SKM-1 treated with dmso at 0.1 percent for 144 hours (cell line): Measurements from ENCODE around the gene PTPRN2.
"Not testable (repeated sequence)": the region's sequence is repeated elsewhere in the genome, so short reads cannot be mapped to it uniquely, and the experiment has no call there.

Experiments
- DNase-seq: peaks from one replicate; lab custom pipeline; 2025; ENCODE audit not compliant: unreplicated experiment; lab: John Stamatoyannopoulos, UW

Gene PTPRN2

DNA sequence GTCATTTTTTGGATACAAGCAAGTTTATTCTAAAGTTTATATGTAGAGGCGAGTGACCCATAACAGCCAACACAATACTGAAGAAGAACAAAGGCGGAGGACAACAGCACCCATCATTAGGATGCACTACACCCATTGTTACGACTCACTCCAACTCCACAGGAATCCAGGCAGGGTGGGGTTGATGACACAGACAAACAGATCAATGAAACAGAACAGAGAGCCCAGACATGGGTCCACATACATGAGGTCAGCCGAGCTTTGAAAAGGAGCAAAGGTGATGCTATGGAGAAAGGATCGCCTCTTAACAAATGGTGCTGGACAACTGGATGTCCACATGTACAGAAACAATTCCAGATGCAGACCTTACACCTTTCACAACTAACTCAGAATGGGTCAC lies 426.4 kb downstream of the PTPRN2 start:
- no peak for DNase-seq

DNA sequence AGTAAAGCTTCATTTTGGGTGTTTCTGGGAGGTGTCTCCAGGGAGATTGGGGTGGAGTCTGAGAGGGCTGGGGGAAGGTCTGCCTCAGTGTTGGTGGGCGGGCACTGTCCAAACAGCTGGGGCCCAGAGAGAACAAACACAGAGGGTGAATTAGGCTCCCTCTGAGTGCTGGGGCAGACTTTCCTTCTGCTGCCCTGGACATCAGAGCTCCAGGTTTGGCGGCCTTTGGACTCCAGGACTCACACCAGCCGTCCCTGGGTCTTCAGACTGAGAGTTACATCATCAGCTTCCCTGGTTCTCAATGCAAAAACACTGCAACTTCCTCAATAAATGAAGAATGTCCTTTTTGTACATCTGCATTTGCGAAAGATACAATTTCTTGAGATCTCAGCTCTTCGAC lies 427.4 kb downstream of the PTPRN2 start:
- no peak for DNase-seq

DNA sequence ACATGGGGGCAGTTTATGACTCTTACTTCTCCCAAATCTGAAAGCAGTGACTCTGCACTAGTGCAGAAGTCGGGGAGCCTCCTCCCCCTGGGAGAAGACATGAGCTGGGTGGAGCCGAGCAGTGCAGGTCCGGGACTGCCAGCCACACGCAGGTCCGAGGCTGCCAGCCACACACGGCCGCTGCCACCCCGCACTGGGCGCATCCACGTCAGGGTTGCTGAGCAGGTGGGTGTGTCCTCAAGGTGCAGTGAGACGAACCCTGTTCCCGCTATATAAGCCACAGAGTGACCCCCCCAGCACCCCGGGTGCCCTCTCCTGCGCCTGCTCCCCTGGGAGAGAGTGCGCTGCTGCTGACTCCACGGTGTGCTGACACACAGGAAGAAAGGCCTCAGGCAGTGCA lies 430.2 kb downstream of the PTPRN2 start:
- no peak for DNase-seq

DNA sequence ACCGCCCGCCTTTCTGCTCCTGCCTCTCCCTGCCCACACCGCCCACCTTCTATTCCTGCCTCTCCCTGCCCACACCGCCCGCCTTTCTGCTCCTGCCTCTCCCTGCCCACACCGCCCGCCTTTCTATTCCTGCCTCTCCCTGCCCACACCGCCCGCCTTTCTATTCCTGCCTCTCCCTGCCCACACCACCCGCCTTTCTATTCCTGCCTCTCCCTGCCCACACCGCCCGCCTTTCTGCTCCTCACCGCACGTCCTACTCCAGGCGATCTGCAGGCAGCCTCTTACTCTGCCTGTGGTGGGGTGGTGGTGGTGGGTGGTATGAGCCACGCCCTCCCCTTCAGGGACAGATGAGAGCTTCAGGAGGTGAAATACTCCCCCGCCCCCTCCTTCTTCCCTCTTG lies 436.4 kb downstream of the PTPRN2 start:
- DNase-seq: not testable (repeated sequence)

DNA sequence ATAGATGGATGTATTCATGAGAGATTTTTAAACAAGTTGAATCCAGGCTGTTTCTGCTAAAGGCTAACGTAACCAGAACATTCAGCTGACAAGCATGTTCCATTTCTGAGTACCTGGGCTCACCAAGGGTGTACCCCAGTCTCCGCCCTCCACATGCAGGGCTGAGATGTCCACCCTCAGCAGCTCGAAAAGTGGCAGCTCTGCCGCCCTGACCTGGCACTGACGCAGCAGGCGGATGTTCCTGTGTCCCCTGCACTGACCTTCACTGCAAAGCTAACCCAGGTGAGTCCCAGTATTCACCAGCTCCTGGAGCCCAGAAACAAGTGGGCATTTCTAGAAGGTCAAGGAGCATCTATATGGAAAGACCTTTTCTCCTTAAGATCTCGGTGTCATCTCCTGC lies 437.4 kb downstream of the PTPRN2 start:
- no peak for DNase-seq

DNA sequence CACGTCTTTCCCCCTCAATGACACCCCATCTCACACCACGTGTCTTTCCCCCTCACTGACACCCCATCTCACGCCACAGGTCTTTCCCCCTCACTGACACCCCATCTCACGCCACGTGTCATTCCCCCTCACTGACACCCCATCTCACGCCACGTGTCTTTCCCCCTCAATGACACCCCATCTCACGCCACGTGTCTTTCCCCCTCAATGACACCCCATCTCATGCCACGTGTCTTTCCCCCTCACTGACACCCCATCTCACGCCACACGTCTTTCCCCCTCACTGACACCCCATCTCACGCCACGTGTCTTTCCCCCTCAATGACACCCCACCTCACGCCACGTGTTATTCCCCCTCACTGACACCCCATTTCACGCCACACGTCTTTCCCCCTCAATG lies 440.2 kb downstream of the PTPRN2 start:
- DNase-seq: not testable (repeated sequence)

DNA sequence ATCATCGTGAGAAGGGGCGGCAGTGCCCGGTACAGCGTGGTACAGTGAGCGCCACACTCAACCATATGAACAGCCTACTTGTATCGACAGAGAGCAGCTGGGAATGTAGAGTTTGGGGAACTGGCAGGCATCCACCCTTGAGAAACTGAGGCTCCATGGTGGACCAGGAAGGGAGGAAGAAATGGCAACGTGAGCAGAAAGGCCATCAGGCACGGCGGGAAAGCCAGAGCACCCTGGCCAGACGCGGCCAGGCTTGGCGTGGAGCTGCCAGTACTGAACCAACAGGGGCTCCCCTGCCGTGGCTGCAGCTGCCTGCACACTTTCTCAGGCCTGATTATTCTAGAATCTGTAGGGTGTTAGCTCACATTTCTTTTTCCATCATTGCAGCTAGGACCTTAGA lies 442.3 kb downstream of the PTPRN2 start:
- DNase-seq: no peak

DNA sequence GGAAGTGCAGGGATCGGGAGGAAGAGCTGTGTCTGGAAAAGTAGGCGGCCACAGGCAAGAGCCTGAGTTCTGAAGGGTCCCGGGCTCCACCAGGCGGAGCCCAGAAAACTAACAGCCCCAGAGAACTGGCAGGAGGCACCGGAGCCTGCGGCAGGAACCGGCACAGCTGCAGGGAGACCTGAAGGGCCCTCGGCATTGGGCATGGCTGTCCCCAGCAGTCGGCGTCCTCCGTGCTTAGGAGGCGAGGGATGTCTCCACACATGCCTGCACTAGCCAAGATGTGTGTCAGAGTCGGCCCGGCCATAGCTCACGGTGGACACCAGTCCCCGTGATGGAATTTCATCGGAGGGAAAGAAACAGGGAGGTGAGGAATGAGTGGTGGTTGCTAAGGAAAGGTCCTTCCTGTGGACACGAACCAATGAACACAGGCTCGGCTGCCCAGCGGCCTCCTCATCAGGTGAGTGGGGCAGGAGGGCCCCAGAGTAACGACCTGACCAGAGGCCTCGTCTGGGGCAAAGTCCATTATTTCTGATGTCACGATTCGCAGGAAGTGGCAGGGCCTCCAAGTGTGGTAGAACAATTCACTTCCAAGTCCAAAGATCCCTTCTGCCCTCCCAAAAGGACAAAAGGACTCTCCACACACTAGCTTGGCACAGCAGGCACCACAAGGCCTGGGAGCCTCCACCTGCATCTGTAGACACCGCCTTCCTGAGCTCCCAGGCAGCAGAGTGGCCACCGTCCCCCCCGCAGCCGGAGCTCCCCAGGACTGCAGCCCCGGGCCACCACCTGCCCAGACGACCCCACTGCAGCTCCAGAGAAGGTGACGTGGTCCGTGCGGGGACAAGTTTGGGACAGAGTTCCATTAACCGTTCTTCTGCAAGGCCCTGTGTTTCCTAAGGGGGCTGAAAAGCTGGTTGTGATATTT lies 444.2 kb downstream of the PTPRN2 start:
- no peak for DNase-seq

DNA sequence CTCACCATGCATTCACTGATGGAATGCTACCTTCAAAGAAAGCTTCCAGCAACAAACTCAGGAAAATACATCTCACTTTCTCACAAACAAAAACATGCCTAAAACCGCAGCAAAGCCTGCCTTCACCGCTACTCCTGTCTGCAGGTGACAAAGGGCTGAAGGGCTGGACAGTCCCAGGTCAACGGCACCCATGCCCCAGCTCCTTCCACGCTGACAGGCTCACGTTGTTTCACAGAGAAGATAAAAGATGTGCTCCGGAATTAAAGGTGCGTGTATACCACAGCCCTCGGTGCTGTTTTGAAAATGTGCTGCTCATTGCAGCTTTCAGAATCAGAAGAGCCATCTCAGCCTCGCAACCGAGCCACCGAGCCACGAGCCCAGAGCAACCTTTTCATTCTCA lies 445.0 kb downstream of the PTPRN2 start:
- DNase-seq: no peak

DNA sequence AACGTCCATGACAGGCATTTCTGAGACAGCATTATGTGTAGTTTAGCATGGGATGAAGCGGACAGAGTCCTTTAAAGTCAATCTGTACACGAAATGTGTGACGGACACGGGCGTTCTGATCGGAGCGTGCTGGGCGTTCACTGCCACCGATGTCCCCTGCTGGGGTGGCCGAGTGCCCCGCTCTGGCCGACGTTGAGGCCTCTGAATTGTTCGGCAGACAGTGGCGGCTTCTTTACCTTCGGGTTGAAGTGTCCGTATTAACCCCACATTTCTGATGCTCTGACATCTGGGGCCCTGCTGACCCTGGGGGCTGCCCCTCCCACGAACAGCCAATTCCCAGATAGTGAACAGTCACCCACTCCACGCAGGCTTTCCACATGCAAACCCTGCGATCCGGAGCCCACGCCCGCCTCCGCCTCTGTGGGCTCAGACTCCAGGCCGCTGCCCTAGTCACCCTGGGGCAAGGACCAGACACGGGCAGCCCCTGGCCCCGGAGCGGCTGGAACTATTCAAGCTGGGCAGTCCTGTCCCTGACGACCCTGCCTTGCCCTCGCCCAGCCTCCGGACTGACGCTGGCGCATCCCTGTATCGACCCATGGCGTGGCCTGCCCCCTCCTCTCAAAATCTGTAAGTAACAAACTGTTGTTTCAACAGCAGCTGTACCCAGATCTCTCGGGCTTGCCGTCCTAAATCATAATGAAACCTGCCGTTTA lies 445.7 kb downstream of the PTPRN2 start:
- no peak for DNase-seq

DNA sequence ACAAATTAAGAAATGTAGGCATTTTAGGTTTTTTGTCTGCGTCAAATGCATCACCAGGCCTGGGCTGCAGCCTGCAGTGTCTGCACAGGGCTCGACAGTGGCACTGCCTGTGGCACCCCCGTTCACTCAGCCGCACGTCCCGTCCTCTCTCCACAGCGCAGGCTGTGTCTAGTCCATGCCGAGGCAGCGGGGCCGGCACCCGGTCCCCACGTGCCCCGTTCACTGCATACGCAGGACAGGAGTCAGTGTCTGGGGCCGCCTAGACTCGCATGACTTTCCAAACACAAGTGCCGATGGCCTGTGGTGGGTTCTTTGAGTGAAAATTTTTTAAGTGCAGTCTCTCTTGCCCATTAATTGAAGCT lies 446.4 kb downstream of the PTPRN2 start:
- DNase-seq: no peak

DNA sequence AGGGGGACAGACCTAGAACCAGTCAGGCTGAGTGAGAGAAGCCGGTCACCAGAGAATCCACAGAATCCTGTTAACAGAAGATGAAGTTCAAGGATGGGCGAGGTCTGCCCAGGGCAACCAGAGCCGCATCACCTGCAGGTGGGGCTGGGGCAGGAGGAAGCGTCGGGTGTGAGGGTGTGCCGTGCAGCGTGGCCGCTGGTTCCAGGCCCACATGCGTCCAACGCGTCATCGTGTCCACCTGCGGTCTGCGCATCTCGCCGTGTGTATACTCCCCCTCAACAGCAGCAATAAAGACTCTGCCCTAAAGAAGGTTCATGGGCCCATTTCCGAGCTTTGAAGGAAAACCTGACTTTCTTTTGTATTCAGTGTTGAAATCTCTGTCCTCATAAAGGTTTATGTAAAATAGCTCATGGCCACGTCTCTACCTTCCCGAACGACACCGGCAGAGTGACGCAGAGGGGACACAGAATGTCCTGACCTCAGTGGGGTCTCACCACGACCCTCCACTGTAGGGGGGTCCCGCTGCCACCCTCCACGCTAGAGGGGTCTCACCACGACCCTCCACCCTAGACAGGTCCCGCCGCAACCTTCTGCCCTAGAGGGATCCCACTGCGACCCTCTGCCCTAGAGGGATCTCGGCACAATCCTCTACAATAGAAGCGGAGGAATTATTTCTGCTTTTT lies 446.9 kb downstream of the PTPRN2 start:
- no peak for DNase-seq

DNA sequence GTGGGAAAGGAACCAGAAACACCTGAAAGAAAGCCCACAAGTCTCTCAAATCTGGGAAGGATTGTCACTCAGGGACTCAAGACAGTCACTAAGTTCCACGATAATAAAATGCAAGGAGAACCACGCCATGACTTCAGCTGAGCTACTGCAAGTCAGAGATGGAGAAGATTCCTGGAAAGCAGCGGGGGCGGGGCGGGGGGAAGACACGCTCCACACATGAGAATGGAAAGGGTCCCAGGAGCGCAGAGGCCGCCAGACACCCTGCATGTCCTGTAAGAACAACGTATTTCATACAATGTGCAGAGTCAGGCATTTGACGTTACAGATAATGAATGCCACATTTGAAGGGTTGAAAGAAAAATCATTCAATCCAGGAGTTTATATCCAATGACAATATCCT lies 448.1 kb downstream of the PTPRN2 start:
- no peak for DNase-seq

DNA sequence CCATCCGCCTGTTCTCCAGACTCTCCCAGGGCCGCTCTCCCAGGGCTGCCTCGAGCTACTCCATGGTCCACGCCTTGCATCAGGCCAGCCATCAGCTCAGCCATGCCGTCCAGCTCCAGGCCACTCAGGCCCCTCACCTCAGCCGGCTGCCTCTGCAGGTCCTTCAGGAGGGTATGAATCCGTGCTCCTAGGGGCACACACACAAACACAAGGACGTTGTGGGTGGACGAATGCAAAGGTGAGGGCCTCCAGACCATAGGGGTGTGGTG lies 449.4 kb downstream of the PTPRN2 start:
- DNase-seq: no peak

DNA sequence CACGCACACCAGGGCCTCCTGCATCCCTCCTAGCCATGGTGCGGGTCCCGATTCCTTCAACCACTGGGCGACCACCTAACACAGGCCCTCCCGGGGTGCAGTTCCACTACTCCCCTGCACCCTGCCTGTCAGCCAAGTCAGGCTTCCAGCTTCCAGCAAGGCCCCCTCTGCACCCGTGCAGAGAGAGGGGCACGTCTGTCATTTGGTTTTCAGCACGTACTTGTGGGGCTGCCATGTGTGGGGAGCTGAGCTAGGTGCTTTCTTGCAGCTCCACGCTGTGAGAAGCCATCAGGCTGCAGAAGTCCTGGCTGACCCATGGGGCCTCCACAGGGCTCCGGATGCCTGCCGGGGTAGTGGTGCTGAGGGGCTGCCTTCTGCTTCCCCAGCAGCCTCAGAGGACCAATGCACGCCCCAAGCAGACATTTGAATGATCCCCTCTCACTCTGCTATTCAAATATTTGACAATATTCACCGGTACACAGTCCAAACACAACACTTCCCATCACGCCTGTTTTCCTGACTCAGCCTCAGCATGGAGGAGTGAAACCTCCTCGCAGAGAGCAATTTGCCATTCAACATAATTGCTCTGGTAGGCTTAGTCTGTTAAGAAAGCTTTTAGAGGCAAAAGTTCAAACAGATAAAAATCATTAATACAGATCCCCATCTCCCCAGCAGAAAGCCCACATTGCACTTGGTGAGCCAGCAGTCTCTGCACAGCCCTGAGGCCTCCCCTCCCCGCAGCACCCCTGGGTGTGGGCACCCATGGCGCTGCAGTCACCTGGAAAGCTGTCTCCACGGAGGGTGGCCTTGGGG lies 449.9 kb downstream of the PTPRN2 start:
- no peak for DNase-seq

DNA sequence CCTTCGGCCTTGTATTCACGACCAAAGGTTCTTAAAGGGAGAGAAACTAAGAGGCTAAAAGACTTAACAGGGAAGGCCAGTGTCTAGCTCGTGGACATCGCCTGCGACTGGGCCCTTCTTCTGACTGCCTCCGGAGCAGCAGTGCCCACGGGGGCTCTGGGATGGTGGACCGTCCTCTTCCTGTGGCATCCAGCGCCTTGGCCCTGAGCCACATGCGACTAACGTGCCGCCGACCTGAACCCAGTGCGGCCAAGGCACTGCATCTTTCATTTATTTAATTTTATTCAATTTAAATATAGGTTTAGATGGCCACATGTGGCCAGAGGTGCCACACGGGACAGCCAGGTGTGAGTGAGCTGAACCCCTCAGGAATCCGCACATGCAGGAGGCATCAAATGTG lies 451.7 kb downstream of the PTPRN2 start:
- no peak for DNase-seq

DNA sequence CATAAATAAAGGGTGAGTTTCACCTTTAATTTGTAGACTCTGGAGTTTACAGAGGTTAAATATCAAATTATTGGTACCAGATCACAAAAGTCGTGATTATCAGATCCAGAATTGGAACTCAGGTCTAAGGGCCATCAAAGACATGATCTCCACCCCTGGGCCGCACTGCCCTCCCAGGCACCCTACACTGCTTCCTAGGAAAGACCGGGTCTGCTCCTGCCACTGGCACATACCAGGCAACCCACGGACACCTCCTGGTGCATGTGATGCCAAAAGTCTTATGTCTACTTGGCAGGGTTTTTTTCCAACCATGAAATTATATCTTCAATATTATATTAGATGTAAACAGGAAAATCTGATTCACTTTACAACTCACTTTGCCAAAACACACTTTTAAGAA lies 452.8 kb downstream of the PTPRN2 start:
- no peak for DNase-seq

DNA sequence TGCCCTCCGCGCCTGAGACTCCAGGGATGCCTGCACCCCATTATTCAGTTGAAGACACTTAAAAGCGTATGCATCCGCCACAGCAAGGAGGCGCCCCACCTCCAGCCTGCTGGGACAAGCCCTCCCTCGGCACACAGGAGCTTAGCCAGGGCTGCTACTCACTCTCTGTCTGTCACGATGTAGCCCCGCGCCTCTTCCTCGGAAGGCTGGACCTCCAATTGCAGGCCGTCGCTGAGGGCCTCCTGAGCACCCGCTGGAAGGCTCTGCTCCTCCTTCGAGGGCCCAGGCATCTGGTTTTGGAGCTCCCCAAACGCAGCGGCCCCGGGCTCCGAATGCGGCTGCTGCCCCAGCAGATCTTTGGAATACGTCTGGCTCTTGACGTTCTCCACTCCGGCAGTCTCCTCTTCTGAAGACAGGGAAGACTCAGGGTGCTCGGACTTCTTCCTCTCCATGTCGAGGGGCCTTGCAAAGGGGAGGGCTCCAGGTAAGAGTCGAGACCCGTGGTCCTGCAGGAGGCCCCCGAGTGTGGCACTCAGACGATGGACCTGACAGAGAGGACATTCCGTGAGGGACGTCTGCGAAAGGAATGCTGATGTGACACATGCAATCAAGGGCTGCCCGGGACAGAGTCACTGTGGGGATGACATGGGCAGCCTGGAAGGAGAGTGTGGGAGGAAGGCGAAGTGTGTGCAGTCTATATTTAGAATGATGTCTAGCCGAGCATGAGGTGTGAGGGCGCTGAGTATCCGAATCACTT lies 453.9 kb downstream of the PTPRN2 start:
- DNase-seq: no peak

DNA sequence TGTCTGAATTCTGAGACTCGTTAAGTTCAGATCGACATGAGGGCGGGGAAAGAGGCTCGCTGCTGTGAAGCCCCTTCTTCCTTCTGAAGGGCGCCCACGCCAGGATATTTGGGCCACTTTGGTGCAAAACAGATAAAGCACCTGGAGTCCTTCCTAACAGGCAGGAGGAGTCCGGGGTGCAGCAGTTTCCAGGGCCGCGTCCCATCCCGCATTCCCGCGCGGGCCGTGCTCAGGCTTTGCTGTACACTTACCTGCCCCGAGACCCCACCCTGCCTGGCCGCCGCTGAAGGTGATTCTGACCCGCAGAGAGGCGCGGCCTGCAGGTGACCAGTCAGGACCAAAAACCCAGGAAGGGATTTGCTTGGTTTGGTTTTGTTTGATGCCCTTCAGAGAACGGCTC lies 454.6 kb downstream of the PTPRN2 start:
- DNase-seq: no peak

DNA sequence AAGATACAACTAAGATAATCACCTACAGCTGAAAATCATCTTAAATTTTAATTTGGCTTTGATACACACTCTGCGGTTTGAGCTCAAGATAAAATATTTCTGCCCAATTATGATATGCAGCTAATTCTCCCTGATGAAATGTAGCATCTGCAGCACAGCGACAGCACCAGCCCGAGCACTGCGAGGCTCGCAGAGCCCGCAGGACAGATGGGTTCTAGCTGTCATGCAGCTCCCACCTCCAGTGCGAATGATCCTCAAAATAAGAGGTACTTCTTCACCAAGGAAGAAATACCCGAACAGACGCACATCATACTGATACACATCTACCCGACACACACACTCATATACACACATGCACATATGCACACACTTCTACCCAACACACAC lies 457.6 kb downstream of the PTPRN2 start:
- no peak for DNase-seq
